DND-41 (cell line): ENCODE data around the gene ASB16.

Experiments
- ATAC-seq: fragments of 200-7000 bp; cut with Tn5 transposase; 3 replicates; pipeline ENCODE4 v1.9.1; 2021; ENCODE audit warnings: low read depth; ENCODE audit not compliant: insufficient read depth
- DNase-seq: peaks from one replicate; pipeline ENCODE4 v3.0.0-alpha.2; 2020
- H2AFZ ChIP-seq: 2 replicates; pipeline ENCODE4 v1.6.0; 2012; ENCODE audit warnings: low read depth, low read length
- H3K27ac ChIP-seq: 2 replicates; pipeline ENCODE4 v1.5.1; 2012; ENCODE audit warnings: low read length, inconsistent platforms
- H3K27me3 ChIP-seq: fragments of 200-600 bp; sonication (generic); 2 replicates; pipeline ENCODE4 v1.6.0; 2012; ENCODE audit warnings: low read length, mild to moderate bottlenecking, inconsistent platforms; ENCODE audit not compliant: insufficient read depth, poor library complexity
- H3K36me3 ChIP-seq: 2 replicates; pipeline ENCODE4 v1.5.1; 2012; ENCODE audit warnings: low read length, inconsistent platforms; ENCODE audit not compliant: insufficient read depth
- H3K4me1 ChIP-seq: 2 replicates; pipeline ENCODE4 v1.5.1; 2012; ENCODE audit warnings: mild to moderate bottlenecking, low read length; ENCODE audit not compliant: insufficient read depth
- H3K4me2 ChIP-seq: 2 replicates; pipeline ENCODE4 v1.6.0; 2012; ENCODE audit warnings: mild to moderate bottlenecking, moderate library complexity, low read length, inconsistent platforms; ENCODE audit not compliant: insufficient read depth
- H3K4me3 ChIP-seq, 2 experiments: fragments of 200-600 bp in 1 of 2; shearing (Covaris generic) in 1 of 2; 2 replicates each; pipeline ENCODE4 v1.5.1; 2012 to 2016; ENCODE audit warnings: inconsistent platforms in 2 of 2, low read length in 2 of 2, mild to moderate bottlenecking in 2 of 2, low read depth in 1 of 2, moderate library complexity in 1 of 2
- H3K79me2 ChIP-seq: 2 replicates; pipeline ENCODE4 v1.6.0; 2012; ENCODE audit warnings: low read length, inconsistent platforms; ENCODE audit not compliant: insufficient read depth
- H3K9ac ChIP-seq: 2 replicates; pipeline ENCODE4 v1.6.0; 2012; ENCODE audit warnings: low read depth, mild to moderate bottlenecking, inconsistent platforms, low read length, moderate library complexity
- H3K9me3 ChIP-seq: 2 replicates; pipeline ENCODE4 v1.5.1; 2012; ENCODE audit warnings: low read length, moderate library complexity, mild to moderate bottlenecking, inconsistent platforms; ENCODE audit not compliant: insufficient read depth, severe bottlenecking
- H4K20me1 ChIP-seq: 2 replicates; pipeline ENCODE4 v1.6.0; 2012; ENCODE audit warnings: low read length; ENCODE audit not compliant: insufficient read depth
- CTCF ChIP-seq: IDR thresholded peaks from 2 replicates; pipeline ENCODE4 v1.5.1; 2012; ENCODE audit warnings: borderline replicate concordance, low read length, moderate library complexity, mild to moderate bottlenecking; ENCODE audit not compliant: poor library complexity, severe bottlenecking; ENCODE audit errors: extremely low read depth
- EZH2 ChIP-seq: IDR thresholded peaks from 3 replicates; pipeline ENCODE4 v1.6.1; 2012; ENCODE audit warnings: borderline replicate concordance, low read depth, mild to moderate bottlenecking, moderate library complexity, low read length, inconsistent platforms; ENCODE audit not compliant: severe bottlenecking

The ASB16 gene

GRCh38 chr17:44192750-44193149, 22.2 kb downstream of the ASB16 start:
- H2AFZ ChIP-seq, result no peak overlapping the region
- no peaks in the 10 kb centered on the region for H3K27me3 ChIP-seq
- TF ChIP-seq CTCF (no peak), EZH2 (no peak)
- peaks cover 18% of the 10 kb centered on the region for H4K20me1 ChIP-seq
- DNase-seq (no peak), ATAC-seq (peak; percentile 7; the same call in 1 of the 3 replicates)
- no peak overlapping the region for H3K27ac ChIP-seq
- H3K36me3 ChIP-seq, result peaks cover 77% of the 10 kb centered on the region
- H3K9me3 ChIP-seq, result no peaks in the 10 kb centered on the region
- H3K79me2 ChIP-seq, result peaks cover 36% of the 10 kb centered on the region
- no peak overlapping the region for H3K4me2 ChIP-seq
- no peak overlapping the region for H3K9ac ChIP-seq
- H3K4me1 ChIP-seq, result peaks cover 26% of the 10 kb centered on the region
- H3K4me3 ChIP-seq, result no peak overlapping the region

GRCh38 chr17:44193326-44194084, 23.0 kb downstream of the ASB16 start:
- Histone ChIP-seq H3K36me3 (peaks cover 81% of the 10 kb centered on the region), H3K27ac (no peak overlapping the region), H3K9me3 (no peaks in the 10 kb centered on the region), H3K4me1 (peaks cover 26% of the 10 kb centered on the region), H4K20me1 (peaks cover 25% of the 10 kb centered on the region), H3K27me3 (no peaks in the 10 kb centered on the region), H2AFZ (no peak overlapping the region), H3K4me2 (no peak overlapping the region), H3K9ac (no peak overlapping the region), H3K4me3 (no peak overlapping the region), H3K79me2 (peaks cover 36% of the 10 kb centered on the region)
- ATAC-seq (no peak), DNase-seq (no peak)
- TF ChIP-seq EZH2 (no peak), CTCF (no peak)

- no peak overlapping the region for H2AFZ ChIP-seq
- peak overlapping the region; percentile 97 for H3K4me2 ChIP-seq
- H3K79me2 ChIP-seq, result peaks cover 44% of the 10 kb centered on the region
- DNase-seq (no peak), ATAC-seq (no peak)
- H3K9me3 ChIP-seq, result no peaks in the 10 kb centered on the region
- peaks cover 57% of the 10 kb centered on the region for H3K36me3 ChIP-seq
- no peaks in the 10 kb centered on the region for H3K27me3 ChIP-seq
- peaks cover 30% of the 10 kb centered on the region for H3K4me1 ChIP-seq
- peak overlapping the region; percentile 68; the same call in 1 of the 2 replicates for H3K9ac ChIP-seq
- peak overlapping the region in 1 of 2 experiments; percentile 71; a peak in 1 of 4 replicates for H3K4me3 ChIP-seq
- H3K27ac ChIP-seq, result no peak overlapping the region
- peaks cover 27% of the 10 kb centered on the region for H4K20me1 ChIP-seq
- TF ChIP-seq CTCF, result no peak
- no peak for TF ChIP-seq EZH2
These were observed 26.6 kb downstream of the ASB16 start for GRCh38 chr17:44197107-44197506.
